Measurements from ENCODE around the gene PIP5KL1. TPM values are rescaled to one million over a fixed set of nuclear protein-coding genes. Genes with fewer than 3 reads are reported as not detected.

Gene PIP5KL1, protein sequence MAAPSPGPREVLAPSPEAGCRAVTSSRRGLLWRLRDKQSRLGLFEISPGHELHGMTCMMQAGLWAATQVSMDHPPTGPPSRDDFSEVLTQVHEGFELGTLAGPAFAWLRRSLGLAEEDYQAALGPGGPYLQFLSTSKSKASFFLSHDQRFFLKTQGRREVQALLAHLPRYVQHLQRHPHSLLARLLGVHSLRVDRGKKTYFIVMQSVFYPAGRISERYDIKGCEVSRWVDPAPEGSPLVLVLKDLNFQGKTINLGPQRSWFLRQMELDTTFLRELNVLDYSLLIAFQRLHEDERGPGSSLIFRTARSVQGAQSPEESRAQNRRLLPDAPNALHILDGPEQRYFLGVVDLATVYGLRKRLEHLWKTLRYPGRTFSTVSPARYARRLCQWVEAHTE
- total RNA-seq: 0.29 and 0.65 TPM in 2 replicates

DNA sequence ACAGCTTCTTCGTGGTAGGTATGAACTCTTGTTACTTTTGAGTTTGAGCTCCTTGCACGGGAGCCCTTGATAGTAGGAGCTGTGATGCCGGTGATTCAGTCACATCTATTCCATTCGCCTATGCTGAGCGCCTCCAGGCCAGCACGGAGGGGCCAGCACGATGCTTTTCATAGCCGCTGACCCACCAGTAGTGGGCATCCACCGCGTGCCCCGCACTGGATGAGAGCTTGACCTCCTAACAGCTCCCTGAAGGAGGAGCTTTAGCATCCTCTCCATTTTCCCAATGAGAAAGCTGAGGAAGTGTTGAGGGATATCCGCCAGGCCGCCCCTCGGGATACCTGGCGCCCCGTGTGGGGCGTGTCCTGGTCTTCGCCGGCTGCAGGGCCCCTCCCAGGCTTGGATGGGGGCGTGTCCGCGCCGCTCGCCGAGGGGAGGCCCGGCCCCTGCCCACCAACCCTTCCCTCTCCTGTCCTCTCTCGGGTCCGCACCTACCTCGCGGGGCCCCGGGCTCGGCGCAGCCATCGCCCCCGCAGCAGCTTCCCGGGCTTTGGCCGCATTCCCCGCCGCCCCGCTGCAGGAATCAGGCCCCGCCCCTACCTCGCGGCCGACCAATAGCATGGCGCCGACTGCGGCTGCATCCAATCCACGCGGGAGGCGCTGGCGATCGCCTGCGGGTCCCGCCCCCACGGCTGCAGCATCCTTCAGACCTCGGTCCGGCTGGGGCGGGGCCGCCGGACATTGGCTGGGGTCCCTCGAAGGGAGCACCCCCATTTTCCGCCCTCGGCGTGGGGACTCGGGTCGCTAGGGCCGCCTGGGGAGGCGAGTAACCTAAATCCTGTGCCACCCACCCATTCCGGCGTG is at the start of gene PIP5KL1:
PIP5KL1 (minus strand) TSS at position 547 of the 861 bp plus-strand sequence; CDS start at position 522, 25 bp downstream.

DNA sequence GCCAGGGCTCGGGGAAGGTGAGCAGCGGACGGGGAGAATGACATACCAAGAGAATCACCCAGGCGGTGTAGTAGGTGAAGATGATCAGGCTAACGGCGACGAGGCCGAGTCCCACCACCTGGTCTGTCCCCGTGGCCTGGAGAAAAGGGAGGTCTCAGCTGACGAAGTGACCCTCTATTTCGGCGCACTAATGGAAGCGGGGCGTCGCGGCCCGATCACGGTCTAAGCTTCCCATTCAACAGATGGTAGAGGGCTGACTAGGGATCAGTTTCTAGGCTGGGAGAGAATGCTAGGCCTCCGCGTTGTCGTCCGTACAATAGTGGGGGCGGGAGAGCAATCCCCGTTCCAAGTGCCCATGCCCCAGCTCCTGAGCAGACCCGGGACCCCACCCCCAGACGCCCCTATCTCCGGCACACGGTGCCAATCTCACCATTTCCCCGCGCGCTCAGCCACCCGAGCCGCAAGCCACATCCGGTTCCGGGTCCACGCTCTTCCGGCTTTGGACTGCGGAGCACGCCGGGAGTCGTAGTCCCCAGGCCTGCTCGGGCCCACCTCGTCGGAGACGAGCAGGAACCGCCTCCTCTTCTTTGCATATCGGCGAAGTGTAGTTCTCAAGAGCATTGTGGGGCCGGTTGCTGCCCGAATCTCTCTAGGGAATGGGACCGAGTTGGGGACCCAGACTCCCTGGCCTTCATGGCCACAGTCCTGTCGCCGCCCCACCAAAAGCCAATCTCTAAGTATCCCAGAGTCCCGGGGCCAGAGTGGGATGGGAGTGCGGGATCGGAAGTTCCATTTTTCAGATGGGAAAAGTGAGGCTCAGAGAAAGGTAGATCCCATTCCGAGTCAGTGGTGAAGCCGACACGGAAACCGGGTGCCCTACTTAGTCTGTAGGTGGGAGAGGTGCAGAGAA is 7.1 kb upstream of the PIP5KL1 start, which contains the start of gene DPM2:
DPM2 (minus strand) TSS at position 467 of the 910 bp plus-strand sequence; CDS start at position 433, 34 bp downstream.

DNA sequence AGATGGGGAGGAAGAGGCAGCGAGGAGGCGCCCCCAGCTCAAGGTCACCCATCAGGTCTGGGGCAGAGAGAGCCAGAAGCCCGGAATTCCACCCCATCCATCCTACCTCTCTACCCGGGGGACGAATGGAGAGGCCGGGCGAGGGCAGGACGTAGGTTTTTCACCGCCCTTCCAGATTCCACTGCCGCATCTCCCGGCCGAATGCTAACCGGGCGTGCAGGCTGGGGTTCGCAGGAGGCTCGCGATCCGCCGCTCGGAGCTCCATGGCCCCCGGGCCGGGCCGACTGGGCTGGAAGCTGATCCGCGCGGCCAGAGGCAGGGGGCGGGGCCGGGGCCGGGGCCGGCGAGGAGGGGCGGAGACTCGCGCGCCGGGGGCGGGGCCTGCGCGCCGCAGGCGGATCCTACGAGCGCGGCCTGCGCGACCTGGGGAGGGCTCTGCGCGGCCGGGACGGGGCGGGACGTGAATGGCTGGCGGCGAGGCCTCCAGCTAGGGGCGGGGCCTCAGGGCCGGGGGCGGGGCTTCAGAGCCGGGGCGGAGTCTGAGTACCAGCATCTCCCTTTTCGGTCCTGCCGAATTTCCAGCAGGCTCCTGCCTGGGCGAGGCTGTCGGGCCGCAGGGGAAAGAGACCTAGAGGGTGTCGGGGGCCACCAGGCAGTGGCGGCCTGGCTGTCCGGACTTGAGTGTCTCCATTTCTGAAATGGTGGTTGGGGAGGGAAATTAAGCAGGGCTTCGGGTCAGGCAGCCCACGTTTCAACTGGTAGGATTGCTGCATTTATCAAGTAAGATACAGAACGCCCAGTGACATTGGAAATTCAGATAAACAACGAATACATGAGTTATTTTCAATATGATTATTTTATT is 13.6 kb downstream of the PIP5KL1 start, which contains the start of gene ST6GALNAC4:
ST6GALNAC4 (minus strand) TSS at position 322 of the 862 bp plus-strand sequence. CDS start 622 bp downstream, outside the sequence.

DNA sequence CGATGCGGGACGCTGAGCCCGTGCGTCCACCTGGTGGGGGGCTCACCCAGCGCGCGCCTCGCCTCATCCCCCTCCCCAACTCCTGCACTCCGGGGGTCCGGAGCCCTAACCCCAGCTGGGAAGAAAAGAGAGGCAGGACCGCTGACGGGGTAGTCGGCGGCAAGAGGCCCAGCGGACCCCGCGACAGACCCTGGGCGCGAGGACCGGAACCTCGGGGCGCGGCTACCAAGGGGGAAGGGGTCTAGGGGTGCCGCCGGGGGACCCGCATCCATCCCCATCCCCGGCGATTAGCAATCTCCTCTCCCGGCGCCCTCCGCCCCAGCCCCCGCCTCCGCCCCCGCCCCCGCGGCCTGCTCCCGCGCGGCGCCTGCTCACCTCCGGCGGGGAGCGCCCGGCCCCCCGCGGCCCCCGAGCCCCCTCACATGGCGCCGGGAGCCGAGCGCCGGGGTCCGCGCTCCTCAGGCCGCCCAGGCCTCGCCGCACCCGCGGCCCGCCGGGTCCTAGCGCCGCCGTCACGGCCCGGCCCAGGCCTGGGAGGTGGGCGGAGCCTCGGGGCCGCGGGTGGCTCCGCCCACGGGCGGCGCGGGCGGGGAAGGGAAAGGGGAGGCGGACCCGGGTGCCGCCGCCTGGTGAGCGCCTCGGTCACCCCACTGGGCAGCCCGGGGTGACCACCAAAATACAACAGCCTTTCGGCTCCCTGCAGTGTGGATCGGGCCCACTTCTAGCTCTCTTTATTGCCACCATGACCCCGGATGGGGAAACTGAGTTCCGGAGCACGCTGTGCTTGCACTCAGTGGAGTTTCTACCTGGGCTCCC is 31.2 kb downstream of the PIP5KL1 start, which contains the start of gene ST6GALNAC6:
ST6GALNAC6 (minus strand) TSS at position 476 of the 816 bp plus-strand sequence. CDS start 1,622 bp downstream, outside the sequence.

DNA sequence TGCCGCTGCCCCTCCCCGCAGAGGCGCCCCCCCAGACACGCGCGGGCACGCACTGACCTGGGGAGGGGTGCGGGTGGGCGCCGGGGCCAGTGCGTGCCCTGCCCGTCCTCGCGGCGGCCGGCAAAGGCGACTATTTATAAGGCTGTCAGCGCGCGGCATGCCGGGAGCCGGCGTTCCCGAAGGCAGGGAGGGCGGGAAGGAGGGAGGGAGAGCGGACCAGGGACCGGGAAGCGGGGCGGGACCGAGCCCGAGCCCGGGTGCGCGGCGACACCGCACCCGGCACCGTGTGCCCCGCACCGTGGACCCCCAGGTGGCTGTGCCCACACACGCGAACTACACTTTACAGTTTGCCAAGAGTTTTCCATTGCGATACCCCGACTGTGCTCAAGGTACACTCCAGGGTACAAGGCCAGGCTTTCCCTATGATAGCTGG is 53.0 kb downstream of the PIP5KL1 start, which contains the start of gene AK1:
AK1 (minus strand) TSS at position 110 of the 433 bp plus-strand sequence. CDS start 3,058 bp downstream, outside the sequence.

Other genes starting within 250 kb of the PIP5KL1 start
- not detected in 2 replicates for gene CFAP157, start 223.8 kb downstream of the PIP5KL1 start, total RNA-seq
- gene PTRH1, start 215.1 kb downstream of the PIP5KL1 start, total RNA-seq: 22.8 and 24.2 TPM in 2 replicates
- gene TTC16, start 214.7 kb downstream of the PIP5KL1 start, total RNA-seq: not detected in 2 replicates
- gene TOR2A, start 195.5 kb downstream of the PIP5KL1 start, total RNA-seq: 9.1 and 9.2 TPM in 2 replicates
- gene SH2D3C, start 152.1 kb downstream of the PIP5KL1 start, total RNA-seq: 71.9 and 85.9 TPM in 2 replicates
- 110 and 120 TPM in 2 replicates for gene CDK9, start 144.7 kb downstream of the PIP5KL1 start, total RNA-seq
- 103 and 117 TPM in 2 replicates for gene FPGS, start 127.9 kb downstream of the PIP5KL1 start, total RNA-seq
- 209 and 301 TPM in 2 replicates for gene ENG, start 76.1 kb downstream of the PIP5KL1 start, total RNA-seq
- 66.9 and 72.8 TPM in 2 replicates for gene AK1, start 53.1 kb downstream of the PIP5KL1 start, total RNA-seq
- 46.1 and 53.2 TPM in 2 replicates for gene ST6GALNAC6, start 31.2 kb downstream of the PIP5KL1 start, total RNA-seq
- 75.8 and 85.3 TPM in 2 replicates for gene ST6GALNAC4, start 13.7 kb downstream of the PIP5KL1 start, total RNA-seq
- gene DPM2, start 7.1 kb upstream of the PIP5KL1 start, total RNA-seq: 15.7 and 19.6 TPM in 2 replicates
- gene EEIG1, start 50.2 kb upstream of the PIP5KL1 start, total RNA-seq: 10.6 and 12.1 TPM in 2 replicates
- 7.5 and 9.3 TPM in 2 replicates for gene NAIF1, start 136.5 kb upstream of the PIP5KL1 start, total RNA-seq
- gene SLC25A25, start 137.5 kb upstream of the PIP5KL1 start, total RNA-seq: 22.5 and 22.9 TPM in 2 replicates
- gene PTGES2, start 197.0 kb upstream of the PIP5KL1 start, total RNA-seq: 71.2 and 71.5 TPM in 2 replicates
- gene LCN2, start 218.7 kb upstream of the PIP5KL1 start, total RNA-seq: not detected in 2 replicates
- gene BBLN, start 229.5 kb upstream of the PIP5KL1 start, total RNA-seq: 59.2 and 82.6 TPM in 2 replicates